IPS-20b (cell line): ENCODE data around the gene FXYD2.
A peak's percentile ranks its signal among the peaks of the same experiment; 100 is the strongest.
"Not testable (repeated sequence)": the region's sequence is repeated elsewhere in the genome, so short reads cannot be mapped to it uniquely, and the experiment has no call there.

Experiments
- H3K27ac ChIP-seq: one replicate; pipeline ENCODE4 v1.5.1; 2013; ENCODE audit warnings: low read length
- H3K27me3 ChIP-seq: 2 replicates; pipeline ENCODE4 v1.6.1; 2013; ENCODE audit warnings: mild to moderate bottlenecking, low read length, inconsistent platforms; ENCODE audit not compliant: insufficient read depth
- H3K36me3 ChIP-seq: 2 replicates; pipeline ENCODE4 v1.6.1; 2013; ENCODE audit warnings: low read depth, mild to moderate bottlenecking, inconsistent platforms, low read length, moderate library complexity; ENCODE audit not compliant: insufficient read depth
- H3K4me1 ChIP-seq: 2 replicates; pipeline ENCODE4 v1.6.1; 2013; ENCODE audit warnings: mild to moderate bottlenecking, control low read depth, inconsistent platforms, low read length, moderate library complexity; ENCODE audit not compliant: insufficient read depth
- H3K4me3 ChIP-seq: 2 replicates; pipeline ENCODE4 v1.5.1; 2013; ENCODE audit warnings: mild to moderate bottlenecking, low read length, inconsistent platforms
- H3K9ac ChIP-seq: 2 replicates; pipeline ENCODE4 v1.6.1; 2013; ENCODE audit warnings: low read depth, mild to moderate bottlenecking, inconsistent platforms, low read length, moderate library complexity
- H3K9me3 ChIP-seq: 2 replicates; pipeline ENCODE4 v1.6.1; 2013; ENCODE audit warnings: mild to moderate bottlenecking, low read depth, low read length, inconsistent platforms; ENCODE audit not compliant: insufficient read depth

The FXYD2 gene

GRCh38 chr11:117815262-117815803 lies 9.2 kb downstream of the FXYD2 start:
- H3K27ac ChIP-seq, result no peak overlapping the region
- H3K9ac ChIP-seq, result 0 out of 2 replicates have a peak overlapping the region, but pooled peaks have one; percentile 4
- H3K4me3 ChIP-seq, result no peak overlapping the region

GRCh38 chr11:117814766-117815261 lies 9.7 kb downstream of the FXYD2 start:
- H3K4me3 ChIP-seq, result no peak overlapping the region
- no peaks in the 10 kb centered on the region for H3K36me3 ChIP-seq
- H3K9ac ChIP-seq, result 0 out of 2 replicates have a peak overlapping the region, but pooled peaks have one; percentile 4
- H3K27ac ChIP-seq, result no peak overlapping the region
- H3K27me3 ChIP-seq, result peaks cover 6% of the 10 kb centered on the region; the same call in 1 of the 2 replicates
- H3K4me1 ChIP-seq, result peaks cover 17% of the 10 kb centered on the region
- no peaks in the 10 kb centered on the region for H3K9me3 ChIP-seq

More at GRCh38 chr11:117815262-117815803, 9.2 kb downstream of the FXYD2 start:
- Histone ChIP-seq H3K27me3 (peaks cover 6% of the 10 kb centered on the region; the same call in 1 of the 2 replicates), H3K4me1 (peaks cover 21% of the 10 kb centered on the region), H3K9me3 (no peaks in the 10 kb centered on the region), H3K36me3 (no peaks in the 10 kb centered on the region)

- Histone ChIP-seq H3K36me3 (no peaks in the 10 kb centered on the region), H3K9ac (0 out of 2 replicates have a peak overlapping the region, but pooled peaks have one; percentile 4)
These were observed 10.3 kb downstream of the FXYD2 start for GRCh38 chr11:117814204-117814765.

GRCh38 chr11:117810056-117810451 lies 14.5 kb downstream of the FXYD2 start:
- H3K36me3 ChIP-seq, H3K9me3 ChIP-seq, H3K9ac ChIP-seq, H3K27ac ChIP-seq, H3K4me3 ChIP-seq, H3K4me1 ChIP-seq: not testable (repeated sequence)
- peaks cover 13% of the 10 kb centered on the region for H3K27me3 ChIP-seq

More at GRCh38 chr11:117814204-117814765, 10.3 kb downstream of the FXYD2 start:
- H3K9me3 ChIP-seq, result no peaks in the 10 kb centered on the region
- H3K4me3 ChIP-seq, result no peak overlapping the region
- peaks cover 17% of the 10 kb centered on the region for H3K4me1 ChIP-seq
- H3K27ac ChIP-seq, result no peak overlapping the region
- H3K27me3 ChIP-seq, result peaks cover 6% of the 10 kb centered on the region; the same call in 1 of the 2 replicates

GRCh38 chr11:117809236-117810055 lies 15.1 kb downstream of the FXYD2 start:
- H3K4me3 ChIP-seq, result no peak overlapping the region
- no peak overlapping the region for H3K27ac ChIP-seq
- H3K27me3 ChIP-seq, result peaks cover 13% of the 10 kb centered on the region
- no peaks in the 10 kb centered on the region for H3K36me3 ChIP-seq
- no peak overlapping the region for H3K9ac ChIP-seq
- H3K4me1 ChIP-seq, result peaks cover 3% of the 10 kb centered on the region; the same call in 1 of the 2 replicates
- H3K9me3 ChIP-seq, result no peaks in the 10 kb centered on the region

GRCh38 chr11:117808784-117809183 lies 15.8 kb downstream of the FXYD2 start:
- H3K9ac ChIP-seq, result no peak overlapping the region
- H3K9me3 ChIP-seq, result no peaks in the 10 kb centered on the region
- no peaks in the 10 kb centered on the region for H3K4me1 ChIP-seq
- peaks cover 13% of the 10 kb centered on the region for H3K27me3 ChIP-seq
- H3K36me3 ChIP-seq, result no peaks in the 10 kb centered on the region
- no peak overlapping the region for H3K4me3 ChIP-seq
- no peak overlapping the region for H3K27ac ChIP-seq

GRCh38 chr11:117807482-117808327 lies 16.8 kb downstream of the FXYD2 start:
- no peak overlapping the region for H3K4me3 ChIP-seq
- no peak overlapping the region for H3K9ac ChIP-seq
- H3K9me3 ChIP-seq, result no peaks in the 10 kb centered on the region
- H3K27ac ChIP-seq, result no peak overlapping the region
- H3K27me3 ChIP-seq, result peaks cover 13% of the 10 kb centered on the region
- no peaks in the 10 kb centered on the region for H3K4me1 ChIP-seq
- H3K36me3 ChIP-seq, result no peaks in the 10 kb centered on the region

- no peak overlapping the region for H3K4me3 ChIP-seq
- H3K27me3 ChIP-seq, result peaks cover 16% of the 10 kb centered on the region
- H3K4me1 ChIP-seq, result no peaks in the 10 kb centered on the region
- no peaks in the 10 kb centered on the region for H3K36me3 ChIP-seq
- no peak overlapping the region for H3K27ac ChIP-seq
- H3K9ac ChIP-seq, result no peak overlapping the region
- no peaks in the 10 kb centered on the region for H3K9me3 ChIP-seq
These were observed 17.7 kb downstream of the FXYD2 start for GRCh38 chr11:117806846-117807245.

- Histone ChIP-seq H3K27me3 (peaks cover 26% of the 10 kb centered on the region), H3K4me3 (no peak overlapping the region), H3K27ac (no peak overlapping the region), H3K9ac (no peak overlapping the region), H3K9me3 (no peaks in the 10 kb centered on the region), H3K4me1 (no peaks in the 10 kb centered on the region), H3K36me3 (no peaks in the 10 kb centered on the region)
These were observed 19.5 kb downstream of the FXYD2 start for GRCh38 chr11:117805045-117805444.

- Histone ChIP-seq H3K9ac (no peak overlapping the region), H3K27me3 (peaks cover 37% of the 10 kb centered on the region), H3K4me1 (0 out of 2 replicates have a peak, but pooled peaks cover 2% of the 10 kb centered on the region), H3K36me3 (no peaks in the 10 kb centered on the region), H3K9me3 (no peaks in the 10 kb centered on the region), H3K27ac (no peak overlapping the region), H3K4me3 (no peak overlapping the region)
These were observed 20.6 kb downstream of the FXYD2 start for GRCh38 chr11:117803896-117804295.

- H3K36me3 ChIP-seq, result no peaks in the 10 kb centered on the region
- H3K9ac ChIP-seq, result no peak overlapping the region
- H3K27me3 ChIP-seq, result peaks cover 67% of the 10 kb centered on the region
- H3K9me3 ChIP-seq, result no peaks in the 10 kb centered on the region
- peaks cover 9% of the 10 kb centered on the region; the same call in 1 of the 2 replicates for H3K4me1 ChIP-seq
- no peak overlapping the region for H3K4me3 ChIP-seq
- no peak overlapping the region for H3K27ac ChIP-seq
These were observed 24.9 kb downstream of the FXYD2 start for GRCh38 chr11:117799634-117800033.
